Fibroblast of skin of right biceps (primary cell): ENCODE measurements around the gene TMEM208.

Experiments
- DNase-seq: peaks from one replicate; pipeline ENCODE4 v3.0.0-alpha.2; 2013

Gene TMEM208

DNA sequence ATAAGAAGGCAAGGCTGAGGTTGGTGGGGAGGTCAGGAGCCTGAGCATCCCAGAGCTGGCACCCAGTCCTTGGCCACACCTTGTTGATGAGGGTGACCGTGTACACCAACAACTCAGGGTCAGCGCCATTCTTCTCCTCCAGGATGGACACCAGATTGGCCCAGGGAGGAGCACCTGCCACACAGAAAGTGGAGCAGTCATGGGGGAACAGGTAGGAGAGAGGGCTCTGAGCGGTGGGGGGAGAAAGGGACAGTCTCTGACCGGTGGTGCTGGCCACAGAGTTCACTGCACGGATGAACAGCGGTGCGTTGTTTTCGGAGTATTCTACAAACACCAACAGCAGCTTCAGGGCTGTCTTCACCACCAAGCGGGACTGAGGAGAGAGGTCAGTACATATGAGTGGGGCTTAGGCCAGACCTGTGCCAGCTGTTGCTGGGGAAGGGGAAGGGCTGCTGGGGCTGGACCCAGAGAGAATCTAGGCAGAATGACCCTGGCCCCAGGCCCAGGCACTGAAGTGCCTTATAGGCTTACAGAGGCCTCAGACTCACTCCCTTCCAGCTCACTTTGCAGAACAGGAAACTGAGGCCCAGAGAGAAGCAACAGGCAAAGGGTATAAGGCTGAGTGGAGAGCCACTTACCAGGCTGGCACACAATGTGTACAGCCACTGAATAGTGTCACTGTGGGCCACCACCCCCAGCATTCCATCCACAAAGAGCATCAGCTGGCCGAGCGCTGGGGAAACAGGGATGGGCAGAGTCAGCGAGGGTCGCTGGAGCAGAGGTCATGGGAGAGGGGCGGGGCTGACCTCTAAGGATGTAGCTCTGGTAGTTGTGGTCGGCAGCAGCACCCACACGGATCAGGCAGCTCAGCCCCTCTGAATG is 10.7 kb downstream of the TMEM208 start:
- DNase-seq, result no peak

- DNase-seq, result no peak
Observed at GRCh38 chr16:67238278-67238575, 11.3 kb downstream of the TMEM208 start.

DNA sequence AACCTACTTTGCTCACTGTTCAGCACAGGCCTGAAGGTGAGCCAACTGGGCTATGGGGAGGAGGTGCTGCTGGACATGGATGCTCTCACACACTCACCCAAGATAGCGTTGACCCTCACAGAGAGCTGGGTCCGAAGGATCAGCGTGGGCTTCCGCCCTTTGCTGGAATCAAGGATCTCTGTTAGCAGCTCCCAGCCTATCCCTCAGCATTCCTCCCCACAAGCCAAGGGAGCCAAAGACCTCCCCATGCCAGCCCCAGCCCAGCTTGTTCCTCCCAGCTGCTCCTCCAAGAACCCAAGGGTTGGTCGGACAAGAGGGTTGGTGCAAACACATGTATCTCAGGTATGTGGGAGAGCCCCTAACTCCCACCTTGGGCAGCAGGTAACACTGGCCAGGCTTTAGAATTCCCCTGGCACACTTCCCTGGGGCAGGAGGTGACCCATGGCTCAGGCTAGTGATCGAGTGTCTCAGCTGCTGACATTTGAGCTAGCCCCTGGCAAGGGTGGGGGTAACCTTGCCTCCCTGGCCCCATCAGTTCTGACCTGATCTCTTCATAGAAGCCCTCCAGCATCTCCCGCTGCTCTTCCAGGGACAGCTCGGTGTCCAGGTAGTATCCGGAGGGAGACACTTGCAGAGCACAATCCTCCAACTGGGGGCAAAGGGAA is 12.0 kb downstream of the TMEM208 start:
- no peak for DNase-seq

GRCh38 chr16:67240506-67240905 is 13.6 kb downstream of the TMEM208 start:
- peak; percentile 80 for DNase-seq

DNA sequence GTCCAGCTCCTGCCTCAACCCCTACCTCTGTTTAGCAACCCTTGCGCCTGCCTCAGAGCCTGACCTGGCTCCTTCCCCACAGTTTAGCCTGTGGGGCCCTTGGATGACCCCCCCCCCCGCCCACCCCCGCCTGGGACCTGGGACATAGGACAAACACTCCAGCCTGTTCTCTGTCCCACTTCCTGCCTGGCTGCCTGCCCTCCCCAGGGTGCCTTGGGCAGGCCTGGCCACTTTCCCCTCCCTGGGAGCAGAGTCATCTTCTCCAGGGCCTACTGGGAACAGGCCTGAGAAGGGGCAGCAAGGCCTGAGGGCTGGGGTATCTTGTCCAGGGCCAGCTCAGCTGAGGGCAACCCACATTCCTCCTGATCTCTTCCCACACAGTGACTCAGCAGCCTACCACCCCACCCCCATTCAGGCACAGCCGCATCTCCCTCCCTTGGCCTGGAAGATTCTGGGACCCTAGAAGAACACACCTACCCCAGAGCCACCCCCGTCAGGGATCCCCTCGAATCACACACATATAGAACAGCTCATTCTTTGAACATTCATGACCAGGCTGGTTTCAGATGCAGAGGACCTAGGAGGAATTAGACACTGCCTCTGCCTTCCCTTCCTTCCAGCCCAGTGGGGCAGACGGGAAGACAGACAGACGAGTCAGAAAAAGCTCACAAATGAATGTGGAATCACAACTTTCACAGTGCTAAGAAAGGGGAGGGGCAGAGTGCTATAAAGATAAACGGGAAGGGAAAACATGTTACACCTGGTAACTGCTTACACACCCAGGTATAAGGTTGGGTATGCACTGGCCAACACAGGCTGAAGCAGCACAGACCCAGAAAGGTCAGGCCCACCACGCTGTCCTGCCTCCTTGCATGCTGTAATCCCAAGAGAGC is 14.3 kb downstream of the TMEM208 start:
- DNase-seq, result peak; percentile 89

DNA sequence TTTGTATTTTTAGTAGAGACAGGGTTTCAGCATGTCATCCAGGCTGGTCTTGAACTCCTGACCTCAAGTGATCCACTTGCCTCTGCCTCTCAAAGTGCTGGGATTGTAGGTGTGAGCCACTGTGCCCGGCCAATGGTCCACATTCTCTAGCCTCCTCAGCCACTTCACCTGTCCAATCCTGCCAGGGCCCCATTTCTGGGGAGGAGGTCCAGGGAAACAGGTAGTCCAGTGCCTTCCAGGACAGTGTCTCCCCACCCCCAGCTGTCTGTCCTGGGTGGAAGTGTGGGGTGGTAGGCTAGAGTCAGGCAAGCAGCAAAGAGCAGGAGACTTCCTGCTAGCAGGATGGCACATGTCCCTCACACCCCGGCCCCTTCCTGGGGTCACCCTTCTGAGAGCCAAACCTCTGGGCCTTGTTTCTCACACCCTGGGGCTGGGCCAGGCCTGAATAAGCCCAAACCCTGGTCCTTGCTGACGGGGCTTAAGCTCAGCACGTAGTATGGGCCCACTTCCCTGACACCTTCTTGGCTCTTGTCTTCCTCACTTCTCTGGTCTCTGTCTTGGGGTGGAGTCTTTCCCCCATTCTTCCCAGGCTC is 15.3 kb downstream of the TMEM208 start:
- no peak for DNase-seq

DNA sequence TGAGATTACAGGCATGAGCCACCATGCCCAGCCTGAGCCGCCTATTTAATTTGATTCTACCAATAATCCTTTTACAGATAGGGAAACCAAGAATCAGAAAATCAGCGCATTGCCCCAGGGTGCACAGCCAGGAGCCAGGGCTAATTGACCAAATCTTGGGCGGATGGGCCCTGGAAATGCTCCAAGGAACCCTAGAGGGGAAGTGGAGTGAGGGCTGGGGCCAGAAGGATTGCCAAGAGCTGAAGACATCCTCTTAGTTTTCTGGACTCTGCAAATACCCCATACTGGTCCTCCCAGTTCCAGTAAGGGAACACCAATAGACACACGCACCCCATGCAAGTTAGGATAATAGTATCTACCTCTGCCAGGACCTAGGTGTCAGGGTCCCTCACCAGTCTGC is 16.6 kb downstream of the TMEM208 start:
- DNase-seq, result no peak

GRCh38 chr16:67244387-67245185 is 17.7 kb downstream of the TMEM208 start:
- peak; percentile 96 for DNase-seq

DNA sequence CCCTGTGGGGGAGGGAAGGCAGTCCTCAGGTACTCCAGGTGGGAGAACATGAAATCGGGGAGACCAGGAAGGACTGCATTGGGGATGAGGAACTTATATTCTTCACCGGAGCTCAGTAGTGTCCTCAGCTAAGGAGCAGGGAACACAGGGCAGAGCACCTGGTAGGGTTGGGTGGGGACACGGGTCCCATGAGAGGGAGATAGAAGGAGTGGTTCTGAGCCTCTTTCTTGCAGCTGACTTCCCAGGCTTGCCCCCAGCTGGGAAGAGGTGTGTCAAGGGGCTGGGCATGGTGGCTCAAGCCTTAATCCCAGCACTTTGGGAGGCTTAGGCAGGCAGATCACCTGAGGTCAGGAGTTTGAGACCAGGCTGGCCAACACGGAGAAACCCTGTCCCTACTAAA is 18.3 kb downstream of the TMEM208 start:
- no peak for DNase-seq

GRCh38 chr16:67245674-67246080 is 18.7 kb downstream of the TMEM208 start:
- no peak for DNase-seq

- peak; percentile 85 for DNase-seq
Observed at GRCh38 chr16:67246081-67246755, 19.3 kb downstream of the TMEM208 start.

GRCh38 chr16:67246756-67247191 is 19.8 kb downstream of the TMEM208 start:
- DNase-seq, result no peak

DNA sequence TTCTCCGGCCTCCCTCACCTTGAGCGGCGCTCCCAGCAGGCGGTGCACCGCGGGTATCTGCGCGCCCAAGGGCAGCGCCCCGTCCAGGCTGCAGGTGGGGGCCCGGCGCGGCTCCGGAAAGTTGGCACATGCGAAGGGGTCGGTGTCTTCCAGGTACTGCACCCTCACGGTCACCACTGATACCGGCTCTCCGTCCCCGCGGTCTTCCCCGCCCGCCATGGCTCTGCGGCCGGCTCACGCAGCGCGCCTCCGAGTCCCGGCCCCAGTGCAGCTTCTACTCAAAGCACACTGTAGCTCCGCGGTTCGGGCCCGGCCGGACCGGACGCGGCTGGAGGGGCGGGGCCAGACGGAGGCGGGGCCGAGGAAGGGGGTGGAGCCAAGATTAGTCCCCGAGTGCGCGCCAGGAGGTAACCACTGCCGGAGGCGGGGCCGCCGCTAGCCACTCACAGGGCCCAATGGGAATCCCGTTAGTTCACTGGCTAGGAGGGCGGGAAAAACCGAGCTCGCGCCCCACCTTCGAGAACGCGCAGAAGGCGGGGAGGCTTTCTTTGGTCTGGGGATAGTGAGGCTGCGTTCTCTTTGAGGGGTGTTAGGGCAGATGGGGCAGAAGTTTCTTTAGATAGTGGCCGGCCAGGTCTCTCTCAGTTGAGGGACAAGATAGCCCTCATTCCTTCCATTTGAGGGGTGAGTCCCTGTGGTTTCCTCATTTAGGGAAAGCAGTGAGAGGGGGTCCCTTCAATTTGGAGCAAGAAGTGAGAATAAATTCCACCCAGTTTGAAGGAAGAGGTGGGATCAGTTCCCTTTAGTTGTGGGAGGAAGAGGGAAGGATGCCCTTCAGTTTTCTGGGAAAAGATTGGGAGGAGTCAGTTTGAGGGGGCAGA is 20.5 kb downstream of the TMEM208 start, which contains the start of gene FHOD1:
TSS of gene FHOD1 (minus strand) at position 290 of the 881 bp plus-strand sequence. CDS start at position 219, 71 bp downstream.
- DNase-seq, result peak; percentile 96

GRCh38 chr16:67248073-67248400 is 21.1 kb downstream of the TMEM208 start:
- no peak for DNase-seq

DNA sequence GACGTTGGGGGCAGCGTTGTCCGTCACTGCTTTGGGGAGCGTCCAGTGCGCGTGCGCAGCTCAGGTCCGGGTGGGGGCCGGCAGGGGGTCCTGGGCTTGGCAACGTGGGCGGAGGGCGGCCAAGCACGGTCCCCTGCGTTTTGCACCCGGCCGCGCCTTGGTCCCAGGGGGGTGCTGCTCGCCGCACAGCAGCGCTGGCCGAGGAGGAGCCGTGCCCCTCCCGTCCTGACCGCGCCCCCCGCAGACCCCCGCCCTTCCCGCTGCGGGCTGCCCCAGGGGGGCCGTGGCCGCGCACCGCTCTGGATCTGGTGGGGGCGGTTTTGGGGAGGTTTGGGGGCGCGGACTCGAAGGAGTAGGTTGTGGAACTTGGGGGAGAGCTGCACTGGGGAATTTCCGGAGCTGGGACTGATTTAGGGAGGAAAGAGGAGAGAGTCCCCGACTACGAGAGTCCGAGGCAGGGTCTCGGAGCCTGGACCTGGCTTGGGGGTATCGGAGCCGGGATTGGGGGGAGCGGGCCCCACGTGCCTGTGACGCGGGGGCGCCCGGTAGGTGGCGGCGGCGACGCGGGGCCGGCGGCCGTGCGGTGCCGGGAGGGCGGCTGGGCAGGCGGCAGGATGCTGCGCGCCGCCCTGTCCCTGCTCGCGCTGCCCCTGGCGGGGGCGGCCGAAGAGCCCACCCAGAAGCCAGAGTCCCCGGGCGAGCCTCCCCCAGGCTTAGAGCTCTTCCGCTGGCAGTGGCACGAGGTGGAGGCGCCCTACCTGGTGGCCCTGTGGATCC is 21.7 kb downstream of the TMEM208 start, which contains the start of gene SLC9A5:
TSS of gene SLC9A5 (plus strand) at position 579 of the 777 bp plus-strand sequence. CDS start at position 615, 36 bp downstream.
- peak; percentile 28 for DNase-seq

GRCh38 chr16:67249178-67250044 is 22.5 kb downstream of the TMEM208 start:
- DNase-seq, result peak; percentile 38

DNA sequence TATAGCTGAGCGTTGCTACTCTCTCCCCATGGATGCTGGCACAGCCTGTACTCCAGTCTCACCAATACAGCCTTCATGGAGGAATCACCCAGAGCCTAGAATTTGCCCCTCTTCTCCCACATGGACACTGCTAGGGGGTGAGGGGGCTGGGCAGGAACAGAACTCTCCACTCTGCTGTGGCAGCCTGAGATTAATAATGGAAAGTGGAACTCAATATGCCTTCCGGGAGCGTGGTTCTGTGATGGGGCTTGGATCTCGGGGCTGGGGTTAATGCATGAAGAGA is 23.1 kb downstream of the TMEM208 start:
- DNase-seq, result no peak

DNA sequence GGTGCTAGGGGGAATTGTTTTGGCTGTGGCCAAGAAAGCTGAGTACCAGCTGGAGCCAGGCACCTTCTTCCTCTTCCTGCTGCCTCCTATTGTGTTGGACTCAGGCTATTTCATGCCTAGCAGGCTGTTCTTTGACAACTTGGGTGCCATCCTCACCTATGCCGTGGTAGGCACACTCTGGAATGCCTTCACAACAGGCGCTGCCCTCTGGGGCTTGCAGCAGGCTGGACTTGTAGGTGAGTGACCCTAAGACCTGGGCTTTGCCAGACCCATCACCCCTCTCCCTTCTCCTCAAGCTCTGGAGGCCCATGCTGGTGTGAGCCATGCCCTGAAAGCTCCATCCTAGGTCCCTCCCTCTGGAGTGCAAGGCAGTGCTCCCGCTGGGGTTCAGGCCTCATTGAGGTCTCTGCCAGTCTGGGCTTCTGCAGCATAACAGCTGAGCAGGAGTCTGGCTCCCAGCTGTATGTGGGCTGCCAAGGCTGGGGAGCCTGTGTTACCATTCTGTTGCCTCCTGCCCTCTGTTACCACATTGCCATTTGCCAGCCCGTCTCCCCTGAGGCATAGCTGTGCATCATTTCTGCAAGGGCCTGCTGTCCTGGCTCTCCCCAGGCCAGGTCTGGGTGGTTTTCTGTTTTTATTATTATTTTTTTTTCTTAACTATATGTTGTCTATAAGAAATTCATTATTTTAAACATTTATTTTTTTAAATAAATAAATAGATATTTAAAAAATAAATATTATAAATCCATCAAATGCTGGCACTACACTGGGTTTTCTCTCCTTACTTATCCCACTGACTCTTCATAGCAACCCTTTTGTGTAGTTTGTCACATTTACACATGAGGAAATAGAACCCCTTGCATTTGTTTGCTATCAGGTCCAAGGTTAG is 25.9 kb downstream of the TMEM208 start:
- DNase-seq, result no peak
